GM23248 (cell line): ENCODE measurements around the gene RAPGEF3.

ENCODE experiments used
- EZH2 ChIP-seq: fragments of 200-600 bp; sonication (generic); IDR thresholded peaks from 2 replicates; pipeline ENCODE4 v1.6.1; 2018; ENCODE audit warnings: antibody characterized with exemption, mild to moderate bottlenecking; ENCODE audit not compliant: insufficient read depth, poor library complexity, severe bottlenecking
- EZH2phosphoT487 ChIP-seq: fragments of 200-600 bp; sonication (generic); IDR thresholded peaks from 2 replicates; pipeline ENCODE4 v1.6.1; 2018; ENCODE audit warnings: antibody characterized with exemption, moderate library complexity, mild to moderate bottlenecking, low read depth; ENCODE audit not compliant: insufficient read depth

- TF ChIP-seq EZH2 (no peak), EZH2phosphoT487 (no peak)
Observed at GRCh38 chr12:47707355-47707754, 51.3 kb downstream of the RAPGEF3 start.
